Keratinocyte (primary cell): ENCODE results near the gene WLS. TPM values are rescaled to one million over a fixed set of nuclear protein-coding genes. Genes with fewer than 3 reads are reported as not detected.

Experiments
- DNase-seq: peaks from one replicate; pipeline ENCODE4 v3.0.0-alpha.2; 2011; ENCODE audit warnings: low read depth, missing footprints, low spot score
- FAIRE-seq: peaks from 2 replicates; lab custom pipeline; 2011; peaks lifted over from hg19 to GRCh38; lab: Jason Lieb, UNC
- H2AFZ ChIP-seq: 2 replicates; pipeline ENCODE4 v1.6.0; 2012; ENCODE audit warnings: low read length, control low read depth, inconsistent platforms; ENCODE audit not compliant: control insufficient read depth
- H3K27ac ChIP-seq: 2 replicates; pipeline ENCODE4 v1.5.1; 2011; ENCODE audit warnings: low read length; ENCODE audit not compliant: control insufficient read depth, insufficient read depth
- H3K27me3 ChIP-seq: 3 replicates; pipeline ENCODE4 v1.6.0; 2011; ENCODE audit warnings: low read length; ENCODE audit not compliant: control insufficient read depth, insufficient read depth; ENCODE audit errors: extremely low read depth
- H3K36me3 ChIP-seq, 2 experiments: 2 replicates in 1 of 2; 3 replicates in 1 of 2; pipeline ENCODE4 v1.5.1; 2011; ENCODE audit warnings: low read length in 2 of 2, mild to moderate bottlenecking in 1 of 2; ENCODE audit not compliant: control insufficient read depth in 2 of 2, insufficient read depth in 2 of 2; ENCODE audit errors: extremely low read depth in 1 of 2
- H3K4me1 ChIP-seq: 3 replicates; pipeline ENCODE4 v1.5.1; 2011; ENCODE audit warnings: low read length; ENCODE audit not compliant: control insufficient read depth, insufficient read depth; ENCODE audit errors: extremely low read depth
- H3K4me2 ChIP-seq: 3 replicates; pipeline ENCODE4 v1.6.0; 2011; ENCODE audit warnings: low read depth, low read length; ENCODE audit not compliant: control insufficient read depth, insufficient read depth; ENCODE audit errors: extremely low read depth
- H3K4me3 ChIP-seq, 3 experiments: fragments of 200-600 bp in 1 of 3; sonication (generic) in 1 of 3; 2 replicates in 2 of 3; 3 replicates in 1 of 3; pipeline ENCODE4 v1.5.1; 2011 to 2016; ENCODE audit warnings: low read length in 3 of 3, mild to moderate bottlenecking in 3 of 3, control low read depth in 2 of 3, inconsistent platforms in 1 of 3, low read depth in 1 of 3, mixed read lengths in 1 of 3, mixed run types in 1 of 3, moderate library complexity in 1 of 3; ENCODE audit not compliant: control insufficient read depth in 2 of 3, insufficient read depth in 2 of 3; ENCODE audit errors: extremely low read depth in 1 of 3
- H3K79me2 ChIP-seq: 2 replicates; pipeline ENCODE4 v1.6.0; 2012; ENCODE audit warnings: low read length; ENCODE audit not compliant: control insufficient read depth, insufficient read depth
- H3K9ac ChIP-seq: 3 replicates; pipeline ENCODE4 v1.6.0; 2011; ENCODE audit warnings: low read length; ENCODE audit not compliant: control insufficient read depth, insufficient read depth; ENCODE audit errors: extremely low read depth
- H3K9me1 ChIP-seq: 3 replicates; pipeline ENCODE4 v1.6.0; 2011; ENCODE audit warnings: low read length; ENCODE audit not compliant: control insufficient read depth, insufficient read depth; ENCODE audit errors: extremely low read depth
- H3K9me3 ChIP-seq: 2 replicates; pipeline ENCODE4 v1.5.1; 2012; ENCODE audit warnings: low read depth, low read length; ENCODE audit not compliant: control insufficient read depth
- H4K20me1 ChIP-seq: 3 replicates; pipeline ENCODE4 v1.6.0; 2011; ENCODE audit warnings: low read length; ENCODE audit not compliant: control insufficient read depth, insufficient read depth; ENCODE audit errors: extremely low read depth
- EZH2 ChIP-seq: IDR thresholded peaks from one replicate; pipeline ENCODE4 v1.6.1; 2012; ENCODE audit warnings: inconsistent platforms, mild to moderate bottlenecking, low read length, moderate library complexity
- dilution Hi-C: fragments of 300-500 bp; cut with MboI; formaldehyde crosslinking; loops from one replicate; pipeline ENCODE4 v1.7.0; 2020; ENCODE audit warnings: low sequenced_read_pairs; ENCODE audit not compliant: extremely low pct_ligation_motif_present
- polyA plus RNA-seq, 5 experiments: library from polyadenylated mRNA; depleted of rRNA in 3 of 5; stranded (reverse) in 3 of 5; stranded (forward) in 1 of 5; unstranded in 1 of 5; fragments of >200 nt; gene quantifications; 1 replicate in 1 of 5; 2 replicates in 3 of 5; 3 replicates in 1 of 5; pipeline versions ENCODE4 v1.2.1 to v1.2.3, GENCODE V29; 2011 to 2012; ENCODE audit warnings: missing spikeins in 2 of 5, low read depth in 1 of 5, low replicate concordance in 1 of 5
- TF ChIP-seq, protein P1 (sequence below), 3 experiments: IDR thresholded peaks in 1 of 3; conservative IDR thresholded peaks in 1 of 3; optimal IDR thresholded peaks in 1 of 3; 2 replicates in 2 of 3; 3 replicates in 1 of 3; pipeline versions ENCODE3 to v1.5.1; 2011; ENCODE audit warnings: low read length in 3 of 3, mild to moderate bottlenecking in 3 of 3, moderate library complexity in 2 of 3, control low read depth in 1 of 3, inconsistent platforms in 1 of 3; ENCODE audit not compliant: insufficient read depth in 2 of 3; ENCODE audit errors: extremely low read depth in 1 of 3

The WLS gene
- polyA plus RNA-seq, 1 donor (not counting 4 experiments of a cell fraction or from before 2014, with no cell fraction given): 92.4 TPM

GRCh38 chr1:68210027-68210426 lies 22.3 kb downstream of the WLS start:
- H3K9me3 ChIP-seq: no peaks in the 10 kb centered on the region
- FAIRE-seq: peak; percentile 23
- no peak overlapping the region for H3K4me3 ChIP-seq
- H3K9ac ChIP-seq: no peak overlapping the region
- H3K36me3 ChIP-seq: no peaks in the 10 kb centered on the region
- no peak overlapping the region for H2AFZ ChIP-seq
- dilution Hi-C loops: no loop called here
- H3K27me3 ChIP-seq: no peaks in the 10 kb centered on the region
- no peaks in the 10 kb centered on the region for H3K9me1 ChIP-seq
- peaks cover 52% of the 10 kb centered on the region for H3K79me2 ChIP-seq
- peaks cover 33% of the 10 kb centered on the region for H3K4me1 ChIP-seq
- H4K20me1 ChIP-seq: no peaks in the 10 kb centered on the region
- TF ChIP-seq EZH2: no peak
- DNase-seq: no peak
- no peak overlapping the region for H3K4me2 ChIP-seq
- H3K27ac ChIP-seq: no peak overlapping the region

GRCh38 chr1:68206848-68207689 lies 25.3 kb downstream of the WLS start:
- Histone ChIP-seq H3K9me3 (no peaks in the 10 kb centered on the region), H3K27me3 (no peaks in the 10 kb centered on the region), H3K9me1 (no peaks in the 10 kb centered on the region), H3K36me3 (peaks cover 0 to 2% of the 10 kb centered on the region in 2 experiments), H3K27ac (no peak overlapping the region), H4K20me1 (no peaks in the 10 kb centered on the region), H3K4me2 (peak overlapping the region; percentile 23), H3K4me3 (no peak overlapping the region), H2AFZ (no peak overlapping the region), H3K9ac (no peak overlapping the region), H3K4me1 (peaks cover 22% of the 10 kb centered on the region), H3K79me2 (peaks cover 55% of the 10 kb centered on the region)
- no peak for DNase-seq
- no peak for FAIRE-seq
- TF ChIP-seq EZH2: no peak
- TF ChIP-seq, protein P1, sequence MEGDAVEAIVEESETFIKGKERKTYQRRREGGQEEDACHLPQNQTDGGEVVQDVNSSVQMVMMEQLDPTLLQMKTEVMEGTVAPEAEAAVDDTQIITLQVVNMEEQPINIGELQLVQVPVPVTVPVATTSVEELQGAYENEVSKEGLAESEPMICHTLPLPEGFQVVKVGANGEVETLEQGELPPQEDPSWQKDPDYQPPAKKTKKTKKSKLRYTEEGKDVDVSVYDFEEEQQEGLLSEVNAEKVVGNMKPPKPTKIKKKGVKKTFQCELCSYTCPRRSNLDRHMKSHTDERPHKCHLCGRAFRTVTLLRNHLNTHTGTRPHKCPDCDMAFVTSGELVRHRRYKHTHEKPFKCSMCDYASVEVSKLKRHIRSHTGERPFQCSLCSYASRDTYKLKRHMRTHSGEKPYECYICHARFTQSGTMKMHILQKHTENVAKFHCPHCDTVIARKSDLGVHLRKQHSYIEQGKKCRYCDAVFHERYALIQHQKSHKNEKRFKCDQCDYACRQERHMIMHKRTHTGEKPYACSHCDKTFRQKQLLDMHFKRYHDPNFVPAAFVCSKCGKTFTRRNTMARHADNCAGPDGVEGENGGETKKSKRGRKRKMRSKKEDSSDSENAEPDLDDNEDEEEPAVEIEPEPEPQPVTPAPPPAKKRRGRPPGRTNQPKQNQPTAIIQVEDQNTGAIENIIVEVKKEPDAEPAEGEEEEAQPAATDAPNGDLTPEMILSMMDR (optimal IDR thresholded peaks at IDR 0.05 in 1 of 3, IDR thresholded peaks at IDR 0.05 in 1 of 3, conservative IDR thresholded peaks at IDR 0.05 in 1 of 3; ENCODE audit: extremely low read depth in 1 of 3, insufficient read depth in 2 of 3, low read length in 3 of 3): no peak
- dilution Hi-C loops: no loop called here
